NCI-H1105 (cell line): Measurements from ENCODE around the gene ATG13.

Experiments
- DNase-seq: peaks from one replicate; lab custom pipeline; 2025; lab: John Stamatoyannopoulos, UW

The ATG13 gene

DNA sequence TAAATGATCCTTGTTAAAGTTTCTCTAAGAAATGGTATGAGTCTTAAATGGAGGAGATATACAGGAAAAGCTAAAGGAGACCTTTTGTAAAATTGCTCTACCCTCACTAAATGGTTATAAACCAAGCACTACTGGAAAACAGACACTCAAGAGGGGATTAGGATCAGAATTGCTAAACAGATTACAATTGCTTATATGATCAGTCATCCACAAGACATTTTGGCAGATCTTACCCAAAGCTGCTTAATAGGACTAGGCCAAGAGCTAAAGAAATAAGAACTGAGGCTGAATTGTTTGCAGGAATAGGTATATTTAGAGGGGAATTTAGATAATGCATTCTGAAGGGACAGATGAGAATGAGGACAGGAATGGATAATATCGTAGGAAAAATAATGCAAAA lies 9.8 kb upstream of the ATG13 start:
- DNase-seq: no peak

DNA sequence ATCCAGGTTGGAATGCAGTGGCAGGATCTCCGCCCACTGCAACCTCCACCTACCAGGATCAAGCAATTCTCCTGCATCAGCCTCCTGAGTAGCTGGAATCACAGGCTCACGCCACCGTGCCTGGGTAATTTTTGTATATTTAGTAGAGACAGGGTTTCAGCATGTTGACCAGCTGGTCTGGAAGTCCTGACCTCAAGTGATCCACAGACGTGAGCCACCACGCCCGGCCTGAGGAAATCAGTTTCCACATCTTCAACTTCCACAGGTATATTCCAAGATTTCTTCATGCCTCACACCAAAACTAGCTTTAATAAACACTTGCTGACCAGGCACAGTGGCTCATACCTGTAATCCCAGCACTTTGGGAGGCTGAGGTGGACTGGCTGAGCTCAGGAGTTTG lies 8.0 kb upstream of the ATG13 start:
- no peak for DNase-seq

DNA sequence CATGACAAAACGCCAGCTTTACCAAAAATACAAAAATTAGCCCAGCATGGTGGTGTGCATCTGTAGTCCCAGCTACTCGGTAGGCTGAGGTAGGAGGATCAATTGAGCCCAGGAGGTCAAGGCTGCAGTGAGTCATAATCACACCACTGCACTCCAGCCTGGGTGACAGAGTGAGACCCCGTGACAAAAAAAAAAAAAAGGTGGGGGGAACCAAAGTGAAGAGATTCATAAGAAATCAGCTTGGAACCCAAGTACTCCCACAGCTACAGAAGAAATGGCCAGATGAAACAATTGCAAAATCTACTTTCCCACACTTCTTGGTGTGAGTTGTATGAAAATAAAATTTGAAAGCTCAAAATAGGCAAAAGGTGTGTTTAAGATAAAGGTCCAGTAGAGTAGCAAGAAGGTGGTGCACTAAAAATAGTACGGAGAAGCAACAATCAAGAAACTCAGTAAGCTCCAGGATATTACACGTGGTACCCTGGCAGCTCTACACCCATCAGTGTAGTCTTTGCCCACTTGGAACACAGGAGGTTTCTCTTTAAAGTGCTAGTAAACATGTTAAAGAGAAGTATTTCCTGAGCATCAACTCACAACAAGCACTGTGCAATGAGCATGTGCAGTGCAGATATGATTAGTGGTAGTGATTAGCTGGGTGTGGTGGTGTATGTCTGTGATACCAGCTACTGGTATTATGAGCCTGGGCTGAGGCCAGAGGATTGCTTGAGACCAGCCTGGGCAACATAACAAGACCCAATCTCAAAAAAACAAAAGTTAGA lies 5.6 kb upstream of the ATG13 start:
- DNase-seq: no peak

DNA sequence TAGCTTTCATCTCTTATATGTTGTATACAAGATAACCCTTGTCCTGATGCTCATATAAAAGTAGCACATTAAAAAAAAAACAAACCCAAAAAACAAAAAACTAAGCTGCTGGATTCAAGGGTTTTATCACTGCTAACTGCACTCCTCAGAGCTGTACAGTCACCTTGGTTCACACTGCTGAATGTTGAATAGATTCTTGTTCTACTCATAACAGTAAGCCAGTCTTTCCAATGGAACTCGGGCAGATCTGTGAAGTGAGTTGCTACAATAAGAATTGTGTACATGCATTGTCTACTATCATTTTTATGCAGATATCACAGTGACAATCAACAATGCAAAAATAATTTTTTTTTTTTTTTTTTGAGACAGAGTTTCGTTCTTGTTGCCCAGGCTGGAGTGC lies 5.0 kb upstream of the ATG13 start:
- no peak for DNase-seq

DNA sequence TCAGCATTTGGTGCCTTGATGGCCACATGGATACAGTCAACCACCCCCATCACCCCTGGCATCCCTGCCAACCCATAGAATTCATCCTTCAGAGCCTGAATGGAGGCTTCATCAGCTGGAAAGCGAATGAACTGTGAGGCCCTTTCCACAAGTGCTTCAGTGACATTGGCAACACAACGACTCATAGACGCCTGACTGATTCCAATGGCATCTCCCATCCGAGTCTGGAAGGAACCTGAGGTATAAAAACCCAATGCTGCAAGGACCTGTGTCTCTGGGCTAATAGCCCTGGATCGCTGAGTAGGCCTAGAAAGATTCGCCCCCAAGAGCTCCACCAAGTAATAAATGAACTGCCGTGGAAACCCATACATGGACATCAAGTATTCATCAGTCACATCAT lies 1.6 kb upstream of the ATG13 start:
- no peak for DNase-seq

DNA sequence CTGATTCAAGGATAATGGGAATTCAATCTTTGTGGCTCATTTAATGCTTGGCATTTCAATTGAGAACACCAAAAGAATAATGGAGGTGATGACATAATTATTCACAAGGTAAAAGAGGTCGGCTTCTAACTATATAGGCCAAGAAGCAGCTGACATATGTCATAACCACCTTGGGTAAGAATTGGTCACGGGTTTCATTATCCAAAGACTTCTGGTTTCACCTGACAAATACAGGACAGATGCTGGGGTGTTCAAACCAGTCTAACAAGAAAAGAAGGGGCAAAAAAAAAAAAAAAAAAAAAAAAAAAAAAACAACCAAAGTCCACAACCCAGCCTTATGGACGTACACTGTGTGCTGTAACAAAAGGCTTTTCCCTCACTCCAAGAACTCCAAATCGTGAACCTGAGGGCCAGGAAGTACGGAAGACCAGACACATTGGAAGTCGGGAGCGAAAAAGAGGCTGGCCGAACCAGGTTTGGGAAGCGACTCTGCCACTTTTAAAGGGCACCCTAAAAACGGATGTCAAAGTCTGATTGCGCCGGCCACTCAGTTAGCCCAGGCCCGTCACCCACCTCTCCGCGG lies 711 bp upstream of the ATG13 start:
- no peak for DNase-seq

DNA sequence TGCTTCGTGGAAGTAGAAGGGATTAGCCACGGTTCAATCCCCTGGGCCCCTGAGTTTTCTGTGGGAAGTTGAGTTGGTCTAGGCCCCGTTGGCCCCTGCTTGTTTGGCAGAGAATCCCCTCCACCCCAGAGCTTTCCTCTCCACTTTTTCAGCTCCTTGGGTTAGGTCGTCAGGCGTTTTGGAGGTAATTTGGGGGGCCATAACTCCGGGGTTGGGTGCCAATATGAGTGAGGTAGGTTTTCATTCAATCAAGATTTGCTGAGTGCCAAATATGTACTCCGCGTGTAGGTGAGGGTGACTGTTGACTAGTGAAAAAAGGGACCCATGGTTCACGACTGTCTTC lies 590 bp downstream of the ATG13 start:
- no peak for DNase-seq

DNA sequence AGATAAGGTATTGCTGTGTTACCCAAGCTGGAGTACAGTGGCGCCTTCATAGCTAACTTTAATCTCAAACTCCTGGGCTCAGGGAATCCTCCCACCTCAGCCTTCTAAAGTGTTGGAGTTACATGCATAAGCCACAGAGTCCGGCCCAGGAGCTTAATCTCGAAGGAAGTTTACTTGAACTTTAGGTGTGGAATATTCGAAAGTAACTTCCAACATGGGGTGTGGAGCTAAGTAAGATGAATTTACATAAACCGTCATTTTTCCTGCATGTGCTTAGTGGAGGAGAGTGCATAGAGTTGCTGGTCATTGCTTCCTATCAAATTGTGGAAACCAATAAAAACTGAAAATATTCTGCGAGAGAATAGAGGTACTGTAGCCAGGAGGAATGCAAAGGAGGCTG lies 1.5 kb downstream of the ATG13 start:
- no peak for DNase-seq

DNA sequence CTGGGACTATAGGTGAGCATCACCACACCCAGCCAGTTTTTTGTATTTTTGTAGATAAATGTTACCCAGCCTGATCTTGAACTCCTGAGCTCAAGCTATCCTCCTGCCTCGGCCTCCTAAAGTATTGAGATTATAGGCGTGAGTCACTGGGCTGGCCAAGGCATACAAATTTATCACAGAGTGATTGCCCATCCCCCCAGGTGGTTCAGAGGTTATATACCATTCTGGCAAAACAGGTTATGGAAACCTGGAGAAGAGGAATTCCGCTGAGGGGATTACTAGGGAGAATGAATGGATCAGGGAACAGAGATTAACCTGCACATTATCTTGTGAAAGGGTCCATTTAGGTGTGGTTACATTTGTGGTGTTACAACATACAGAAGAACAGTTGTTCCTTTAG lies 8.1 kb downstream of the ATG13 start:
- no peak for DNase-seq

DNA sequence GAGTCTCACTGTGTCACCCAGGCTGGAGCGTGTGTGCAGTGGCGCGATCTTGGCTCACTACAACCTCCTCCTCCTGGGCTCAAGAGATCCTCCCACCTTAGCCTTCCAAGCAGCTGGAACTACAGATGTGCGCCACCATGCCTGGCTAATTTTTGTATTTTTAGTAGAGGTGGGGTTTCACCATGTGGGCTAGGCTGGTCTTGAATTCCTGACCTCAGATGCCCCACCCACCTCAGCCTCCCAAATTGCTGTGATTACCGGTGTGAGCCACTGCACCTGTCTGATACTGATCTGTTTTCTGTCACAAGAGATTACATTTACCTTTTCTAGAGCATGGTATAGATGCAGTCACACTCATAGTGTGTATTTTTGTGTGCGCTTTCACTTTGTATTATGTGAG lies 11.6 kb downstream of the ATG13 start:
- no peak for DNase-seq

DNA sequence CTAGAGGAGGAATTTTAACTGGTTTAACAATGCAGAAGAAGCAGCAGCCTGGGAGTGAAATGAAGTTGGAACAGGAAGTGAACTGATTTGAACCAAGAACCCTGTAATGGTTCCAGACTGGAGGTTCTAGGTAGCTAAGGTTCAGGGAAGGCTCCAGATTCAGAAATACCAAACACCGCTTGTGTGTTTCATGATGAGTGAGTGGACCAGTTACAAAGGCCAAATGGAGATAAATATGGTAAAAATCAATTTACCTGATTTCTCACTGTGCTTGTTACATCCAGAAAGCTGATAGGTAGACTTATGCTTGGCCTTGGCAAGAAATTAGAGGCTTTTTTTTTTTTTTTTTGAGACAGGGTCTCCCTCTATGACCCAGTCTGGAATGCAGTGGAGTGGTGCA lies 12.9 kb downstream of the ATG13 start:
- DNase-seq: no peak

DNA sequence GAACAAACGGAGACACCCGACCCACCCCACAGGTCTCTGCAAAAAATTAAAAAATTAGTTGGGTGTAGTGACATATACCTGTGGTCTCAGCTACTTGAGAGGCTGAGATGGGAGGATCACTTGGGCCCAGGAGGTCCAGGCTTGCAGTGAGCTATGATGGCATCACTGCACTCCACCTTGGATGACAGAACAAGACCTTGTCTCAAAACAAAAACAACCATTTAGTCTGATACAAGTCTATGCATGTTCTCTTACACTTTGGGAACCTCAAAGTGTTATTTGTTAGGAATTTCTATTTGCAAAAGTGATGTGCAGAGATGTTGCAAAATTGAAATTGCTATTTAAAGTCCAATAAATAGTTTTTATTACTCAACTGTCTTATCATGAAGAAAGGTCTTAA lies 14.3 kb downstream of the ATG13 start:
- no peak for DNase-seq

DNA sequence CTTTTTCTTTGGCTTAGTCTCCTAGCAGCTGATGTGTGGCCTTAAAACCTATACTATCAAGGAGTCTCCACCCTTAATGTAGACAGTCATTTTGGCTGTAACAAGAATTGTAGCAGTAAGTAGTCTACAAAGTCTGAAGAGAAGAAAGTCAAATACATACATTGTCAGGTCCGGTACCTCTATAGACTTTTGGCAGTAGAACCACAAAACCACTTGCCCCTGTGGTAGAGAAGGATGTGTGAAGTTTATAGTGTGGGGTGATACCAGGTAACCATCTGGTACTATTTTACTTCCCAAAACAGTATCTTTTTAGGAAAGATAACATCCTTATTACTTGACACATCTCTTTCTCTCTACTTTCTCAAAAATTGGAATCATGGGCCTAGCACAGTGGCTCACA lies 15.1 kb downstream of the ATG13 start:
- DNase-seq: no peak

DNA sequence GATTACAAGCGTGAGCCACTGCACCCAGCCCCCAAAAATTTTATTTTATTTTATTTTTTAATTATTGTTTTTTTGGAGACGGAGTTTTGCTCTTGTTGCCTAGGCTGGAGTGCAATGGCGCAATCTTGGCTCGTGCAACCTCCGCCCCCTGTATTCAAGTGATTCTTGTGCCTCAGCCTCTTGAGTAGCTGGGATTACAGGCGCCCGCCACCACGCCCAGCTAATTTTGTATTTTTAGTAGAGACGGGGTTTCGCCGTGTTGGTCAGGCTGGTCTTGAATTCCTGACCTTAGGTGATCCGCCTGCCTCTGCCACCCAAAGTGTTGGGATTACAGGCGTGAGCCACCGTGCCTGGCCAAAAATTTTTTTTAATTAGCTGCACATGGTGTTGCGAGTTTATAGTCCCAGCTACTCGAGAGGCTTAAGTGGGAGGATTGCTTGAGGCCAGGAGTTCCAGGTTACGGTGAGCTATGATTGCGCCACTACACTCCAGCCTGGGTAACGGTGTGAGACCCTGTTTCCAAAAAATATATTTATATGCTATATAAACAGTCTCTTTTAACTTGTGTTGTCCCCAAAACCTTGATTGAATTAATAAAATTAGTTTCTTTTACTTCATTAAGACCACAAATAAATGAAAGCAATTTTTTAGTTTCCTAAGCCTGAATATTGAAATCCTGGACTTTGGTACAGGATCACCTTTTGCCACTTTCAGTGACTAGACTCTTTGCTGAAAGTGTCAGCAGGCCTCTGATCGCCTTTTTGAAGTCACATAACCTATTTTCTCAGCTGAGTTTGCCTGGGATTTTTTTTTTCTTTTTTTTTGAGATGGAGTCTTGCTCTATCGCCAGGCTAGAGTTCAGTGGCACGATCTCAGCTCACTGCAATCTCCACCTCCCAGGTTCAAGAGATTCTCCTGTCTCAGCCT lies 16.2 kb downstream of the ATG13 start:
- no peak for DNase-seq

DNA sequence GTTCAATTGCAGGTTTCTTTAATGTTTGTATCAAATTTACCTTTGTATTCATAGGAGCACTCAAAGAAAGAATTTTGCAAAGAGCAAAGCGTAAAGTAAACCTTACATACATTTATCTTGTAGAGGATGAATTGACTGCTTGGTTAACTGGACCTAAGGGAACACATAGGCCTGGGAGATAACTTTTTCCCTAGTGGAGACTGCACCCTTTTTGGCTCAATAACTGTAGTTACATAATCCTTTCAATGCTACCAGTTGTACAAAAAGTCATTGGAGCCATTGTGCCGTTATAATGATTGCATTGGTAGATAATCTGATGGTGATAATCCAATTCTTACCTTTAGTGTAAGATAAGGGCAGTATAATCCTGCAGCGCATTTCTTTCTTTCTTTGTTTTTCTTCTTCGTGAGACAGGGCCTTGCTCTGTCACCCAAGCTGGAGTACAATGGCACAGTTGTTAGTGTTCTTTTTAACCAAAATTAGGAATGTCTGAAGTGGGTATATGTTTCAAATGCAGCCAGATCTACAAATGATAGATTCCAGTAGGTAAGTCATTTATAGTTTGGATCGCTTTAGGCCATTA lies 18.3 kb downstream of the ATG13 start:
- no peak for DNase-seq

DNA sequence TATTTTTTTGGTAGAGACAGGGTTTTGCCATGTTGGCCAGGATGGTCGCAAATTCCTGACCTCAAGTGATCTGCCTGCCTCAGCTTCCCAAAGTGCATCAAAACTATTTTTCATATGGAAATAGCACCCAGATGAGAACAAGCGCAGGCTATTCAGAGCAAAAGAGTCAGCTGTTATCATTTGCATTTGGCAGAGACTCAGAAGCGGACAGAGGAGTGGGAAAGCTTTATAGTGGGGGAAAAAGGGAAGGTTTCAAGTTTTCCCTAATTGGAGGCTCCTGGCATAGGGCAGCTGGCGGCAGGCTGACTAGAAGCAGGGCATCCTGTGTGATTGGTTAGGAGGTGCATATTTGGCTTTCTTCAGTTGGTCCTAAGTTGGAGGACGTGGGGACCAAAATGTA lies 20.2 kb downstream of the ATG13 start:
- DNase-seq: no peak

DNA sequence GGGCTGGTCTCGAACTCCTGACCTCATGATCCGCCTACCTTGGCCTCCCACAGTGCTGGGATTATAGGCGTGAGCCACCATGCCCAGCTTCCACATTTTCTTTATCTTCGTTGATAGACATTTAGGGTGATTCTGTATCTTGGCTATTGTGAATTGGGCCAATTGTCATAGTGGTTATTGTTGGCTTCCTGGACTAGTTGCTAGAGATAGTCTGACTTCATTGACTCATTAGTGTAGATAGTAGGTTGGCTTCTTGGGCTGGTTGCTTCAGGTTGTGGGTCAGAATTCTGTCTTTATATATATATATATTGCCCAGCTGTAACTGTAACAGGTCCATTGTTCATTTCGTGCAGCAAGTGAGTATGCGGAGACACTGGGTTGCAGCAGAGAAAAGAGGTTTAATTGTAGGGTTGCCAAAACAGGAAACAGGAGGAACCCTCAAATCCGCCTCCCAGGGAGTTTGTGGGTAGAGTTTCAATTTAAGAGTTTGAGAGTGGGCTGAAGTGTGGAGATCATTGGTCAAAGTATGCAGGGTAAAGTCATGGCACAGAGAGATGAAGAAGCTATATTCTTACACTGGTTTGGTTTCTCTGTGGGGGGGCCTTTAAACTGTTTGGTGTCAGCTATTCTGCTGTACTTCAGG lies 22.0 kb downstream of the ATG13 start:
- DNase-seq: no peak

DNA sequence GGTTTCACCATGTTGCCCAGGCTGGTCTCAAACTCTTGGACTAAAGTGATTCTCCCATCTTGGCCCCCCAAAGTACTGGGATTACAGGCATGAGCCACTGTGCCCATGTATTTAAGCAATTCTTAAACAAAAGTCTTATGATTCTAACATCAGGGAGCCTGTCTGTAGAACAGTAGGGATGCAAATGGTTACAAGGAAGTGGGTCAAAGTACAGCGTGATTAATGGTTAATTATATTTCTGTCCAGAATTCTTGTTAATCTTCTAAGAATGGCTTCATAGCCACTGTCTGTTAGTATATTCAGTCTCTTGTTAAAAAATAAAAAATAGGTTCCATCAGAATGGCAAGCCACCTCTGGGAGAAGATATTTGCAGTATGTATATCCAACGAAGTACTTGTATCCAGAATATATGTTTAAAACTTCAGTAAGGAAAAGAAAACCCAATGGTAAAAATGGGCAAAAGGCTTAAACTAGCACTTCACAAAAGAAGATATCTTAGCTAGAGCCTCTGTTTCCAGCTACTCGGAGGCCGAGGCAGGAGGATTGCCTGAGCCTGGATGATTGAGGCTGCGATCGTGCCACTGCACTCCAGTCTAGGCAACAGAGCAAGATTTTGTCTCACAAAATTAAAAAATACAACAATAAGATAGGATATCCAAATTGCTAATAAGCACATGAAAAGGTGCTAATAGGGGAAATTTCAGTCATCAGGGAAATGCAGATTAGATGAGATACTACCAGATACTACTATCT lies 22.9 kb downstream of the ATG13 start:
- DNase-seq: no peak

DNA sequence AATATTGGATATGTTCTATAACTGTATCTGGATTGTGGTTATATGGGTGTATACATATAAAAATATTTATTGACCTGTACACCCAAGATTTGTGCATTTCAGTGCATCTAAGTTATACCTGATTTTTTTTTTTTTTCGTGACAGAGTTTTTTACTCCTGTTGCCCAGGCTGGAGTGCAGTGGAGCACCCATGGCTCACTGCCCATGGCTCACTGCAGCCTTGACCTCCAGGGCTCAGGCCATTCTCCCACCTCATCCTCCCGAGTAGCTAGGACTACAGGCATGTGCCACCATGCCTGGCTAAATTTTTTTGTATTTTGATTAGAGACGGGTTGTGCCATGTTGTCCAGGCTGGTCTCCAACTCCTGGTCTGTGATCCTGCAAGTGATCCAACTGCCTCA lies 24.3 kb downstream of the ATG13 start:
- no peak for DNase-seq

DNA sequence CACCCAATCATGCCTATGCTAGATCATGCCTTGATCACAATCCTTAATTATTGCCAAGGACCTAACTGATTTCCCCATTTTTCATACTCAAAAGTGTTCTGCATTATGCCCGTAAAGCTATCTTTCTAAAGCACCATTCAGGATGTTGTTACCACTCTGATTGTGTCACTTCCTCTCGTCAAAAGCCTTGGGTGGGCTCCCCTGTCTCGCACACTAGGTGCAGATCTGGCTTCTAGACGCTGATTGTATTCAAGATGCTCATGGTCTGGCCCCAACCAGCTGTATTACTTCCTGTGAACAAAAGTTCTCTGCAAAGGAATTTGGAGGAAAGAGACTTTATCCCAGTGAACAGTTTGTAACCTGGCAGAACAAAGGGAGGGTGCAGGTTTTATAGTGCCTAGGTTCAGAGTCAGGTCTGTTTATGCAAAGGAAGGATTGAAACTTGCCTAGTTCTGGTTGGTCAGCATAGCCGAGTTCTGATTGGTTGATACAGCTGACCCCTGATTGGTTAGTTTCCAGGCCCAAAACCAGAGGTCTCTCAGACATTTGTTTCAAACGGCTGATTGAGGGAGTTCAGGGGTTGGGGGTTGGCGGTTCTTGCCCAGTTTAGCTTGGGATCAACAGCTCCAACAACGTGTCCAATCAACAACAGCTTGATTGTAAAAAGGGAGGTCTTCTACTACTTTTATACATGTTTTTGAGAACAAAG lies 25.4 kb downstream of the ATG13 start:
- DNase-seq: no peak

DNA sequence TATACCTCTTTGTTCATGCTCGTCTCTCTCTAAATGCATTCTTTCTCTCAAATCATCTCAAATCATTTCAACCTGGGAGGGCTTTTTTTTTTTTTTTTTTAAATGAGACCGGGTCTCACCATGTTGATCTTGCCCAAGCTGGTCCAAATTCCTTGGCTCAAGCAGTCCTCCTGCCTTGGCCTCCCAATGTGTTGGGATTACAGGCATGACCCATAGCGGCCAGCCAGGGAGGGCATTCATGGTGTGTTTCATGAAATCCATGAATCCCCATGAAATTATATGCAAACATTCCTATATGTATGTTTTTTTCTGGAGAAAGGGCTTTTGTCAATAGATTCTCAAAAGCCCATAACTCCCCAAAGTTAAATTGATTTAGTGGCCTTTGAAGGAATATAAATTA lies 26.2 kb downstream of the ATG13 start:
- DNase-seq: no peak
